Activated effector memory CD4-positive, alpha-beta T cell treated with Interleukin-2 at 50 U/mL for 16 hours (primary cell): ENCODE data around the gene TRAPPC6A.
A peak's percentile ranks its signal among the peaks of the same experiment; 100 is the strongest.

ENCODE experiments used
- DNase-seq: peaks from one replicate; pipeline ENCODE4 v3.0.0-alpha.2; 2020

TRAPPC6A gene

GRCh38 chr19:45145270-45146189 is 32.5 kb downstream of the TRAPPC6A start:
- no peak for DNase-seq

- DNase-seq, result no peak
Measured at GRCh38 chr19:45144431-45145269, 33.4 kb downstream of the TRAPPC6A start.

GRCh38 chr19:45142726-45143110 is 35.3 kb downstream of the TRAPPC6A start:
- no peak for DNase-seq

DNA sequence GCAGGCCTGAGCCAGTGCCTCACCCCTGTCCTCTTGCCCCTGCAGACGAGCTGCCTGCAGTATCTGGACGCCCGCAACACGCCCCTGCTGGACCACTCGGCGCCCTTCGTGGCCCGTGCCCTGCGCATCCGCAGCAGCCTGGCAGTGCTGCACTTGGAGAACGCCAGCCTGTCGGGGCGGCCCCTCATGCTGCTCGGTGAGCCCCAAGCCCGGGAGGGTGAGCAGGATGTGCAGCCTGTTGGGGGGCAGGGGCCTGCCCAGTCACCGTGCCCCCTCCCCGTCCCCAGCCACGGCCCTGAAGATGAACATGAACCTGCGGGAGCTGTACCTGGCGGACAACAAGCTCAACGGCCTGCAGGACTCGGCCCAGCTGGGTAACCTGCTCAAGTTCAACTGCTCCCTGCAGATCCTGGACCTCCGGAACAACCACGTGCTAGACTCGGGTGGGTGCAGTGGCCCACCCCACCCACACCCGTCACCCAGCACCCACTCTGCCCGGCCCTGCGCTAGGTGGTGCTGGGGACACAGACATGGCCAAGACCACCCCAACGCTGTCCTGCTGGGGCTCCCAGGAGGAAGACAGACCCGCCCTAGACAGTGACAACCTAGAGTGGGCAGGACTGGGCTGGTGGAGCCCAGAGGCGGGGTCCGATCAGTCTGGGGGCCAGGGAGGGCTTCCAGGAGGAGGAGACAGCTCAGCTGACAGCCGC is 35.9 kb downstream of the TRAPPC6A start:
- DNase-seq, result no peak

GRCh38 chr19:45141203-45141900 is 36.7 kb downstream of the TRAPPC6A start:
- no peak for DNase-seq

GRCh38 chr19:45140533-45140932 is 37.5 kb downstream of the TRAPPC6A start:
- DNase-seq, result no peak

- DNase-seq, result no peak
Measured at GRCh38 chr19:45140144-45140503, 37.9 kb downstream of the TRAPPC6A start.

GRCh38 chr19:45139286-45140143 is 38.5 kb downstream of the TRAPPC6A start:
- DNase-seq, result no peak

DNA sequence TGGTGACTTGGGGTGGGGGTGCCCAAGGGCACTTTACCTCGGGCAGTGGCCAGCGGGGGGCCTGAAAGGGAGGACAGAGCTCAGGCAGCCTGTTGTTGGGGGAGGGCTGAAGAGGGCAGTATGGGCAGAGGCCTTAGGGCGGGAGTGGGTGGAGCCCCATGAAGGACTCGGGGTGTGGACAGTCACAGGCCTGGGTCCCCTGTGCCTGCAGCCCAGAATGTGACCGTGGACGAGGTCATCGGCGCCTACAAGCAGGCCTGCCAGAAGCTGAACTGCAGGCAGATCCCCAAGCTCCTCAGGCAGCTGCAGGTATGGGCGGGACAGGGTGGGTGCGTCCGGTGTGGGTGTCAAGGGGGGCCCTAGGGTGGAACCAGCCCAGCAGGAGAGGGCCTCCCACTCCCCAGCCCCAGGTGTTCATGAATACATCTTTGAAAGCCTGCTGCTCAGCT is 39.7 kb downstream of the TRAPPC6A start:
- no peak for DNase-seq

- no peak for DNase-seq
Measured at GRCh38 chr19:45137179-45137761, 40.8 kb downstream of the TRAPPC6A start.

GRCh38 chr19:45136507-45137178 is 41.4 kb downstream of the TRAPPC6A start:
- no peak for DNase-seq

DNA sequence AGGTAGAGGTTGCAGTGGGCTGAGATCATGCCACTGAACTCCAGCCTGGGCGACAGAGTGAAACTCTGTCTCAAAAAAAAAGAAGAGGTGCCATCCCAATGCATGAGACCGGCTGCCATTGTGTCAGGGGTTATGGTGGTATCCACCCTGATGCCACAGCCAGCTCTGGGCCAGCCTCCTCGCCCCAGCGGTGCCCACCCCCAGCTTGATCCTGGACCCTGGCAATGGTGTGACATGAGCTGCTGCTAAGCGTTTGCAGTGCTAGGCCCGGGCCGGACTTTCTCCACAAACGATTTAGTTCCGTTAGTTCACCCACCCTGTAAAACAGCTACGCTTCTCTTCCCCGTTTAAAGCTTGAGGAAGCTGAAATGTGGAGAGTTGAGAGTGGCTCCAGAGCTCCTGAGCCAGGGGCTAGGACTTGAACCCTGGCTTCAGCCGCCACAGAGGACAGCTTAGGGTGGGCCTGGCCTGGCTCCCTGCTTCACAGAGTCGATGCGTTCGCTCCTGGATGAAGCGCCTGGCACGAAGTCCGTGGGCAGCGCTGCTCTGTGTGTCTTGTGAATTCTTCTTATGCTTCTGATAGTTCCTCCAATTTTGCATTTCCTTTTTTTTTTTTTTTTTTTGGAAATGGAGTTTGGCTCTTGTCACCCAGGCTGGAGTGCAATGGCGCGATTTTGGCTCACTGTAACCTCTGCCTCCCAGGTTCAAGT is 42.7 kb downstream of the TRAPPC6A start:
- no peak for DNase-seq

GRCh38 chr19:45133661-45134060 is 44.4 kb downstream of the TRAPPC6A start:
- no peak for DNase-seq

- no peak for DNase-seq
Measured at GRCh38 chr19:45130888-45131615, 47.0 kb downstream of the TRAPPC6A start.

- DNase-seq, result no peak
Measured at GRCh38 chr19:45130236-45130635, 47.8 kb downstream of the TRAPPC6A start.

DNA sequence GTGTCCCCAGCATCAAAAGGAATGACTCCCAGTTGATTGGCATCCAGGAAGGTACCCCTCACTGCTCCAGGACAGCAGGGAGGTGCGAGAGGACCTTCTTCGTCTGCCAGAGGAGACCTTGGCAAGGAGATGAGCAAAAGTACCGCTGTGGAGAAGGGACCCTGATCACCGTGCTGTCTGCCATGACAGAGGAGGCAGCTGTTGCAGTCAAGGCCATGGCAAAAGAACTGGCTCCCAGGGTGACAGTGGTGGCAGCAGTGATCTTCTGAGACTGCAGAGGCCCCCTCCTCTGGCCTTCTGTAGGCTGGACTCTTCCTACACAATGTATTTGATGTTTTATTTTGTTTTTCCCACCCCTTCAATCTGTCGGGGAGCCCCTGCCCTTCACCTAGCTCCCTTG is 49.2 kb downstream of the TRAPPC6A start:
- DNase-seq, result no peak

DNA sequence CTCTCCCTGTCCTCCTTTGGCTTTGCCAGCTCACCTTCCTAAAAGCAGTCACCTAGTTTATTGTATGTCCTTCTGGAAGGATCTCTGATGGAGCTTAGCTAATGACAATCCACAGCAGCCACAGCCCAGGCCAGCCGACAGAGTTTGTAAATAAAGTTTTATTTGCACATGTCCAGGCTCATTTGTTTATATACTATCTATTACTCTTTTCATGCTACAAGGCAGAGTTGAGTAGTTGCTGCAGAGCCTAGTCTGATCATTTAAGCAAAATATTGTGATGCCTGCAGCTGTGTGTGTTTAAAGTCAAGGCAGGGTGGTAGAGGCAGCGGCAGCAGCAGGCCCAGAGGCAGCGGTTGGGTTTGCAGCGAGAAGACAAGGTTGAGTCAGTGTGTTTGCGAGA is 49.9 kb downstream of the TRAPPC6A start:
- no peak for DNase-seq

GRCh38 chr19:45126654-45127053 is 51.4 kb downstream of the TRAPPC6A start:
- DNase-seq, result no peak

GRCh38 chr19:45125975-45126493 is 52.0 kb downstream of the TRAPPC6A start:
- DNase-seq, result peak; percentile 44
